GM18517 (cell line): Measurements from ENCODE around the gene DIS3.
"Not testable (repeated sequence)": the region's sequence is repeated elsewhere in the genome, so short reads cannot be mapped to it uniquely, and the experiment has no call there.

Experiments used
- ATAC-seq: cut with Tn5 transposase; IDR thresholded peaks from one replicate; pipeline ENCODE4 v1.9.1; 2021; ENCODE audit warnings: mild to moderate bottlenecking, moderate library complexity; ENCODE audit not compliant: unreplicated experiment

Gene DIS3

DNA sequence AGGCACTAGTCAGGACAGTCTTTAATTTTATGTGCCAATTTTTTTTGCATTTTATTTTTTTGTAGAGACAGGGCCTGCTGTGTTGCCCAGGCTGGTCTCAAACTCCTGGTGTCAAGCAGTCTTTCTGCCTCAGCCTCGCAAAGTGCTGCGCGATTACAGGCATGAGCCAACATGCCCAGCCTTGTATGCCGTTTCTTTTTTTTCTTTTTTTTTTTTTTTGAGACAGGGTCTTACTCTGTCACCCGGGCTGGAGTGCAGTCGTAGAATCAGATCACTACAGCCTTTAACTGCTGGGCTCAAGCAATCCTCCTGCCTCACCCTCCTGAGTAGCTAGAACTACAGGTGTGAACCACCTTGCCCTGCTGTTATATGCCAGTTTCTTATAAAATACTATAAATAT is 27.6 kb downstream of the DIS3 start:
- ATAC-seq, result no peak

DNA sequence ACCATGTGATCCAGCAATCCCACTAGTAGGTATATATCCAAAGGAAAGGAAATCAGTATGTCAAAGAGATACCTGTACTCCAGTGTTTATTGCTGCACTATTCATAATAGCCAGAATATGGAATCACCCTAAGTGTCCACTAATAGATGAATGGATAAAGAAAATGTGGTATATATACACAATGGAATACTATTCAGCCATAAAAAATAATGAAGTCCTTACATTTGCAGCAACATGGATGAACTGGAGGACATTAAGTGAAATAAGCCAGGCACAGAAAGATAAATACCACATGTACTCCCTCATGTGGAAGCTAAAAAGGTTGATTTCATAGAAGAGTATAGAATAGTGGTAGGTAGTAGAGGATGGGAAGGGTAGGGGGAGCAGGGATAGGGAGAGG is 30.5 kb downstream of the DIS3 start:
- ATAC-seq, result no peak

DNA sequence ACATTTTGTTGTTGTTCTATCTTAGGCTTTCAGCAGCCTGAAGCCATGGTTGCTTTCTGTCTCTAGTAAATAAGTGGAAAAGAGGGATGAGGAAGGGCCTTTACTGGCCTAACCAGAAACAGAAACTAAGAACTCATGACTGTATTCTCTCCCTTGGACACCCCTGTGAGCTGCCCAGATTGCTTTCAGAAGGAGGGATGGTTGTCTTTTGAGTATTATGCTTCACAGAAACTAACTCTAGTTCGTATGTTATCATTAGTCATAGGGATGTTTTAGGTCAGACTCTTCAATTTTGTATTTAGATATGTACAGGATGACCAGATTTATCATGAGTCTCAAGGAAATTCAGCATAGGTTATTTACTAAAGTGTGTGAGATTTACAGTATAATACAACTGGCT is 36.4 kb downstream of the DIS3 start:
- no peak for ATAC-seq

DNA sequence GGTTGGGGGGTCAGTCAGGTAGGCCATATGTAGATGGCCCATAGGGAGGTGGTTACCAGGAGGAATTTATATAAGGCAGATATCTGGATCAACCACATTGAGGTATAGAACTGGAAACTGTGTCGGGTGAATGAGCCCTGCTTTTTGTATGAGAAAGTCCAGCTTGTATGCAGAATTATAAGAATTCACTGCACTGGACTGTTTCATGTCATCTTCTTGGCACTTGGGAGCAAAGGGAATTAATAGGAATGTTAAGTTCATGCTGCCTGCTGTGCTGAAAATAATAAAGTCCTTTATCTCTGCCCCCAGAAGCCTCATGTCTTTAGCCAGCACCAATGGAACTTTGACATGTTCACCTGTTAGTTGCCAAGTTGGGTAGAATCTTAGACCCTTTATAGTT is 41.7 kb downstream of the DIS3 start:
- no peak for ATAC-seq

DNA sequence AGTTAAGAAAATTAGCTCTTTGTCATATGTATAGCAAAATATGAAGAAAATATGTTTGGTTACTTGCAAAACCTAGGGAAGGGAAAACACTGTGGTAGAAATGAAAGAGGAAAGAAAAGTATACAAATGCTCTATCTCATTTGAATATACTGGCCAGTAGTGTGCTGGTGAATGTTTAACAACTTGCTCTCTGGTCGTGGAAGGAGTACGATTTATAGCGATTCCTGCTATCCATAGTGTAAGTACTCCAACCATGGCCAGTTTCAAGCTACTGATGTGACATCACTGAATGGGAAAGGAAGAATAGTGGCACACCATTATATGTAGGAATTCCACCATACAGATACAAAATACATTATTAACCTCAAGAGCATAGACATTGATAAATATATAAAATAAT is 44.7 kb downstream of the DIS3 start:
- no peak for ATAC-seq

DNA sequence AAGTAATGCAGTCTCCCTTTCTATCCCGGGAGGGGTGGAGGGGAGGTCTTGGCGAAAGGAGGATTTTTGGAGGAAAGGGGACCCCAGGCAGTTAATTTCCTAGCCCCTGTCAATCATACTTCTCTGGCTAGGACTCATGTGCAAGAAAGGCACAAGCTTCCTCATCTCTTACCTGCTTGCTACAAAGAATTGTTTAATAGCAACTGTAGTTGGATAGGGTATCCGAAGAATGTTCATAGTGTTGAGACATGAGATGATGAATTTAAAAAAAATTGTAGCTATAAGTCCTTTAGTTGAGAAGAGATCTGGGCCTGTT is 53.5 kb downstream of the DIS3 start:
- no peak for ATAC-seq

DNA sequence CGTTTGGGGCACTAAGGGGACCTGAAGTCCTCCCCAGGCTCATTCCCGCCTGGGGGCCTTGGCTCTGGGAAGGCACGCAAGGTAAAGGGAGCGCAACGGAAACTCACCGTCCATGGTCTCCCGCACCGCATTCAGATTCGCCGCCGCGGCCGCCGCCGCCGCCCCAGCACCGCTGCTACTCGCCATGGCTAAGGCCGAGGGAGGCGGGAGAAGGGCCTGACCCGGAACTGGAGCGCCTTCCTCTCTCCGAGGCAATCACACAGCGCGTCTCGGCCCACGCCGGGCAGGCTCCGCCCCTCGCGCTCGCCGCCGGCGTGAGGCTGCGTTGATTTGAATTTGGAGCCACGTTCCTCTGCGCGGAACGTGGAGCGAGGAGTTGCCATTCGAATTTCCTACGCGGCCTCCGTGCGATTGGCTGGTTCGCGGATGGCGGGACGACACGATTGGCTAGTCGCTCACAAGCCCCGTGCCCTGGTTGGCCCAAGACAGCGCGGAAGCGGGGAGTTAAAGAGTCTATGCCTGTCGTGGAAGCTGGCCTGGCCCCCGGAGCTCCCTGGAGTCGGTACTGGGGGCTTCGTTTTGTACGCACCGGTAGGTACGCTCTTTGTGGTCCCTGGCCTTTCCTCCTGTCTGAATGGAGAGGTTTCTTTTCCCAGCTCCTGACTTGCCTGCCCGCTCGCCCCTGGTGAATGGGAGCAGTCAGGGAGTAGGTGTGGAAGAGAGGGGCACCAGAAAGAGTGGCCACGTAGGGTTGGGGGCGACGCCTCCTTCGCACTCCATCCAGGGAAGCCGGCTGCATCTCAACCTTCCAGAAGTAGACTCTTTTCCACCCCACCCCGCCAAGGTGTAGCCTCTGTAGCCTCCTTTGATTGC is 54.0 kb downstream of the DIS3 start, which contains the start of the genes BORA and MZT1:
BORA (plus strand) TSS at position 507 of the 873 bp plus-strand sequence. CDS start 1,018 bp downstream, outside the sequence.
MZT1 (minus strand) TSS at position 213 of the 873 bp plus-strand sequence; CDS start at position 186, 27 bp downstream.
- ATAC-seq, result peak; percentile 97

DNA sequence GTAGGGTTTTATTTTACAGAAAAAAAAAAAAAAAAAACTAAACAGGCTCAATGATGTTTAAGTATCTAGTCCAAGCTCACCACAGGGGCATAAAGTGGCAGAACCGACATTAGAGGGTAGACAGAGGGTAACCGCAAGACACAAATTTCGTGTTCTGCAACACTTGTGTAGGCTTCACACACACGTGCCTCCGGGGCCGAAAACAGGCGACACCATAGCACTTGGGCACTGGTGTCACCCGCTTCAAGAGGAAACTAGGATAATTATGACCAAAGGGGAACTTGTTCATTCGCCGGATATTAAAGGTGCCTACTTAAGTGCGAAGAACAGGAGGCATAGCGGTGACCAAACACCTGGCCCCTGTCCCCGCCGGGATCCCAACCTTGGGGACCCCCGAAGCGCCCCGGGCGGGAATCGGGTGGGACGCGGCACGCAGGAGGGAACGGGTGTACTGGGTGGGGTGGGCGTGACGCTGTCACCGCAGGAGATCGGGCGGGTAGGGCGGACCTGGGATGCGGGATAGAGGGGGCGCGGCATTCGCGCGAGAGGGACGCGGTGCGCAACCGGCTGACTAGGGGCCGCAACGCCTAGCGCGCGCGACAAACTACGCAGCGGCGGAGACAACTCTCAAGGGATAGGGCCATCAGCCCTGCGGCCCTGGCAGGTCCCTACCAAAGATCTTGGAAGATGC is 54.8 kb downstream of the DIS3 start:
- peak; percentile 24 for ATAC-seq

DNA sequence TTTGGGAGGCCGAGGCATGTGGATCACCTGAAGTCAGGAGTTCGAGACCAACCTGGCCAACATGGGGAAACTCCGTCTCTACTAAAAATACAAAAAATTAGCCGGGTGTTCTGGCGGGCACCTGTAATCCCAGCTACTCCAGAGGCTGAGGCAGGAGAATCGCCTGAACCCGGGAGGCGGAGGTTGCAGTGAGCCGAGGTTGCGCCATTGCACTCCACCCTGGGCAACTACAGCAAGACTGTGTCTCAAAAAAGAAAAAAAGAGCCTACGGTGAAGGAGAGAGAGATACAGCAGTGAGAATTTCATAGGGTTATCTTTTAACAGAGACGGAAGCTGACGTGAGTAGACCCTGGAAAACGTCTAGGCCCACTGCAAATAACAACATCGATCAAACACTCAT is 55.5 kb downstream of the DIS3 start:
- ATAC-seq, result not testable (repeated sequence)

DNA sequence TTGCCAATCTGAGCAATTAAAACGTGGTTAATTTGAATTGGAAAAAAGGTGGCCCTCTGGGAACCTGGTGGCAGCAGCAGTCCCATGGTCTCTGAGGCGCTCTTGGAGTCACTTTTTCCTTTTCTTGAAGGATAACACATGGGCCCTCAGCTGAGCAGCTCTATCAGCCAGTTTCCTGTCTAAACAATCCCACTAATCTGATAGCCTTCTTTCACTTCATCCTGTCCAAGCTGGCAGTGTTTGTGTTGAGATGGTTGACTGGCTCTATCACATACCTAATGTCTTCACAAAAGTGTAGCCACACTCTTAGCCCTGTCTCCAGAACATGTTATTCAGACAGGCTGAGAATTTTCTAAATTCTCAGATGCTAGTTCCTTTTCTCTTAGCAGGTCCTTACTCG is 64.9 kb downstream of the DIS3 start:
- no peak for ATAC-seq
